IMR-90 (cell line): ENCODE data around the gene CACUL1. TPM values are rescaled to one million over a fixed set of nuclear protein-coding genes. Genes with fewer than 3 reads are reported as not detected.

ENCODE experiments used
- ATAC-seq: fragments of 200-7000 bp; cut with Tn5 transposase; 2 replicates; pipeline ENCODE4 v1.9.1; 2020; ENCODE audit warnings: low read depth, mild to moderate bottlenecking, moderate library complexity
- BruUV-seq: library from RNA; stranded (reverse); fragments of 400-500 nt; replicated peaks from 2 replicates; lab custom pipeline; 2021; lab: Mats Ljungman, UMichigan
- CTCF ChIA-PET: fragments of 300-600 bp; formaldehyde crosslinking; extraction: SDS; loops from one replicate; lab custom pipeline; 2021; ENCODE audit warnings: antibody characterized with exemption; lab: Yijun Ruan, JAX
- POLR2A ChIA-PET: fragments of 300-600 bp; sonication (Branson Sonifier 250); formaldehyde crosslinking; loops from one replicate; lab custom pipeline; 2022; ENCODE audit warnings: antibody characterized with exemption; ENCODE audit not compliant: unreplicated experiment; lab: Charles Lee
- DNase-seq: peaks from one replicate; pipeline ENCODE4 v3.0.0; 2013
- H2AFZ ChIP-seq: replicated peaks from 2 replicates; pipeline ENCODE3; 2013; ENCODE audit warnings: low read length, mild to moderate bottlenecking; ENCODE audit not compliant: poor library complexity
- H2AK5ac ChIP-seq: 2 replicates; pipeline ENCODE4 v1.6.1; 2013; ENCODE audit warnings: low read depth, low read length, inconsistent platforms
- H2AK9ac ChIP-seq: replicated peaks from 2 replicates; pipeline ENCODE3; 2013; ENCODE audit warnings: mild to moderate bottlenecking, low read depth, low read length, moderate library complexity; ENCODE audit not compliant: poor library complexity
- H2BK120ac ChIP-seq: 2 replicates; pipeline ENCODE4 v1.6.1; 2013; ENCODE audit warnings: low read depth, low read length, inconsistent platforms
- H2BK15ac ChIP-seq: 3 replicates; pipeline ENCODE4 v1.6.1; 2013; ENCODE audit warnings: low read depth, low read length, inconsistent platforms
- H2BK20ac ChIP-seq: 2 replicates; pipeline ENCODE4 v1.6.1; 2013; ENCODE audit warnings: low read depth, mild to moderate bottlenecking, inconsistent platforms, low read length, moderate library complexity
- H2BK5ac ChIP-seq: 2 replicates; pipeline ENCODE4 v1.6.1; 2013; ENCODE audit warnings: mild to moderate bottlenecking, low read depth, low read length, inconsistent platforms; ENCODE audit not compliant: poor library complexity, severe bottlenecking
- H3K14ac ChIP-seq: replicated peaks from 2 replicates; pipeline ENCODE4 v1.6.1; 2013; ENCODE audit warnings: low read depth, low read length, inconsistent platforms
- H3K18ac ChIP-seq: 2 replicates; pipeline ENCODE4 v1.6.1; 2013; ENCODE audit warnings: low read depth, low read length, control low read depth
- H3K23ac ChIP-seq: 2 replicates; pipeline ENCODE4 v1.6.1; 2013; ENCODE audit warnings: low read depth, low read length, inconsistent platforms
- H3K27ac ChIP-seq: 2 replicates; pipeline ENCODE4 v1.5.1; 2013; ENCODE audit warnings: mild to moderate bottlenecking, control low read depth, low read length; ENCODE audit not compliant: insufficient read depth
- H3K27me3 ChIP-seq: 2 replicates; pipeline ENCODE4 v1.6.1; 2013; ENCODE audit warnings: low read length; ENCODE audit not compliant: control insufficient read depth, insufficient read depth
- H3K36me3 ChIP-seq: 2 replicates; pipeline ENCODE4 v1.6.1; 2013; ENCODE audit warnings: low read length, mixed read lengths; ENCODE audit not compliant: control insufficient read depth, insufficient read depth
- H3K4ac ChIP-seq: 2 replicates; pipeline ENCODE4 v1.6.1; 2013; ENCODE audit warnings: low read depth, low read length, inconsistent platforms
- H3K4me1 ChIP-seq: 2 replicates; pipeline ENCODE4 v1.6.1; 2013; ENCODE audit warnings: low read length, mixed read lengths; ENCODE audit not compliant: control insufficient read depth, insufficient read depth
- H3K4me2 ChIP-seq: 2 replicates; pipeline ENCODE4 v1.6.1; 2013; ENCODE audit warnings: low read depth, mild to moderate bottlenecking, control low read depth, low read length, moderate library complexity
- H3K4me3 ChIP-seq: 2 replicates; pipeline ENCODE4 v1.5.1; 2013; ENCODE audit warnings: low read depth, mild to moderate bottlenecking, control low read depth, low read length, moderate library complexity; ENCODE audit not compliant: insufficient read depth
- H3K56ac ChIP-seq: 2 replicates; pipeline ENCODE4 v1.6.1; 2013; ENCODE audit warnings: low read length, inconsistent platforms; ENCODE audit not compliant: insufficient read depth; ENCODE audit errors: extremely low read depth
- H3K79me1 ChIP-seq, 2 experiments: 2 replicates each; pipeline ENCODE4 v1.6.1; 2013; ENCODE audit warnings: low read length in 2 of 2, inconsistent platforms in 1 of 2, low read depth in 1 of 2
- H3K9ac ChIP-seq: 2 replicates; pipeline ENCODE4 v1.6.1; 2013; ENCODE audit warnings: low read depth, low read length, control low read depth
- H3K9me1 ChIP-seq: 2 replicates; pipeline ENCODE4 v1.6.1; 2013; ENCODE audit warnings: low read length, inconsistent platforms; ENCODE audit not compliant: insufficient read depth
- H3K9me3 ChIP-seq: 2 replicates; pipeline ENCODE4 v1.6.1; 2013; ENCODE audit warnings: low read length; ENCODE audit not compliant: control insufficient read depth, insufficient read depth
- H4K20me1 ChIP-seq: 2 replicates; pipeline ENCODE4 v1.6.1; 2013; ENCODE audit warnings: low read length, inconsistent platforms; ENCODE audit not compliant: insufficient read depth
- H4K5ac ChIP-seq: 2 replicates; pipeline ENCODE4 v1.6.1; 2013; ENCODE audit warnings: mild to moderate bottlenecking, low read depth, low read length, control low read depth
- H4K8ac ChIP-seq, 2 experiments: 2 replicates each; pipeline ENCODE4 v1.6.1; 2013; ENCODE audit warnings: low read depth in 2 of 2, low read length in 2 of 2, control low read depth in 1 of 2, inconsistent platforms in 1 of 2
- H4K91ac ChIP-seq: 2 replicates; pipeline ENCODE4 v1.6.1; 2013; ENCODE audit warnings: low read depth, low read length, inconsistent platforms; ENCODE audit not compliant: insufficient read depth
- MXI1 ChIP-seq: IDR thresholded peaks from 2 replicates; pipeline ENCODE4 v1.6.1; 2012; ENCODE audit warnings: low read depth, mild to moderate bottlenecking, low read length, moderate library complexity, borderline replicate concordance
- WGBS, 2 experiments: methylation state at CpG; one replicate each; pipeline versions ENCODE4 v1.1.5 to v1.1.7; 2013; ENCODE audit warnings: missing lambda C conversion rate in 2 of 2; ENCODE audit not compliant: insufficient read length in 1 of 2; ENCODE audit errors: extremely low coverage in 2 of 2; 5-methylcytosine and 5-hydroxymethylcytosine counted together
- dilution Hi-C: fragments of 300-500 bp; cut with HindIII; formaldehyde crosslinking; loops from one replicate; pipeline ENCODE4 v1.14.3; 2018; ENCODE audit warnings: low sequenced_read_pairs; ENCODE audit not compliant: unreplicated experiment
- in situ Hi-C: fragments of 300-500 bp; cut with MboI; formaldehyde crosslinking; loops from 3 replicates; pipeline ENCODE4 v1.14.3; 2019; ENCODE audit warnings: low sequenced_read_pairs, inconsistent platforms, mixed read lengths
- intact Hi-C: fragments of 100-400 bp; cut with micrococcal nuclease; formaldehyde crosslinking; loops from 2 replicates; pipeline ENCODE4 v1.10.0; 2022
- polyA plus RNA-seq, 3 experiments: library from polyadenylated mRNA; depleted of rRNA; stranded (reverse); fragments of >200 nt; gene quantifications; 2 replicates each; pipeline ENCODE4 v1.2.3, GENCODE V29; 2012; ENCODE audit warnings: low replicate concordance in 1 of 3
- total RNA-seq: library from RNA; depleted of rRNA; stranded (reverse); fragments of >200 nt; gene quantifications from 2 replicates; pipeline ENCODE4 v1.2.3, GENCODE V29; 2012

The CACUL1 gene
- total and polyA plus RNA-seq, 2 of the 4 experiments (the other 2 are of a cell fraction): 5.3 to 23.5 TPM

DNA sequence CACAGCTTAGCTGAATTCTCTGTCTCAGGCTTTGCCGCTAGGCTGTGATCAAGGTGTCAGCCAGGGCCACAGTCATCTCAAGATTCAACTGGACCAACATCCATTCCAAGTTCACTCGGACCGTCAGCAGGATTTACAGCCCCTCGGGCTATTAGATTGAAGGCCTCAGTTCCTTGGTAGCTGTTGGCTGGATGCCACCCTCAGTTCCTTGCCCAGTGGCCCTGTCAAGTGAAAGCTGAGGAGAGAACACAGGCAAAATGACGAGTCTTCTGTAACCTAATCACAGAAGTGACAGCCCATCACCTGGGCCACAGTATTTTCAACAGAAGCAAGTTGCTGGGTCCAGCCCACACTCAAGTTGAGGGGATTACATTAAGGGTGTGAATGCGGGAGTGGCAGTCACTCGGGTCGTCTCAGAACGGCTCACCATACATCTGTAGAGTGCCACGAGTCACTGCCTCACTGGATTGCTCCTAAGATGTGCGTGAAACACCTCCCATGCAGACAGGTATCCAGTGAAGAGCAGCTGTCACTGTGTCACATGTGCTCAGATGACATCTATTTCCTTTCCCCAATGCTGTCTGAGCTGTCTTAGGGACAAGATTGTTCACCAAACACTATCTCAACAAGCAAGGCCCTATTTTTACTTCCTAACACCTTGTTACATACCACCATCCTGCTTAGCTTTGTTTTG is 80.4 kb downstream of the CACUL1 start:
- 0 out of 2 replicates have a peak, but pooled peaks cover 5% of the 10 kb centered on the region for H3K9me1 ChIP-seq
- H4K8ac ChIP-seq: no peak overlapping the region
- in situ Hi-C loops (no loop called here), dilution Hi-C loops (no loop called here), intact Hi-C loops (no loop called here)
- H2BK120ac ChIP-seq: no peak overlapping the region
- H2AK5ac ChIP-seq: no peak overlapping the region
- H4K91ac ChIP-seq: no peak overlapping the region
- H4K20me1 ChIP-seq: no peaks in the 10 kb centered on the region
- no peak for TF ChIP-seq MXI1
- no peak overlapping the region for H2BK20ac ChIP-seq
- no peak overlapping the region for H3K4me2 ChIP-seq
- no peak overlapping the region for H2BK5ac ChIP-seq
- no peak overlapping the region for H3K14ac ChIP-seq
- no peak overlapping the region for H3K56ac ChIP-seq
- no TSS peak for BruUV-seq
- H3K4ac ChIP-seq: no peak overlapping the region
- H3K27ac ChIP-seq: no peak overlapping the region
- no peak for ATAC-seq
- no peaks in the 10 kb centered on the region for H3K9me3 ChIP-seq
- POLR2A ChIA-PET: no interaction called here
- no peaks in the 10 kb centered on the region for H3K79me1 ChIP-seq
- H3K4me1 ChIP-seq: peaks cover 4% of the 10 kb centered on the region
- H3K27me3 ChIP-seq: no peaks in the 10 kb centered on the region
- WGBS, 2 experiments: 97% methylated on average over 5 of the region's 11 CpGs; no CpG with 5 or more reads in 1 of the 2 experiments
- H3K18ac ChIP-seq: no peak overlapping the region
- no peak overlapping the region for H2AFZ ChIP-seq
- H3K23ac ChIP-seq: no peak overlapping the region
- no peak overlapping the region for H4K5ac ChIP-seq
- H2AK9ac ChIP-seq: no peak overlapping the region
- CTCF ChIA-PET: no interaction called here
- H3K4me3 ChIP-seq: no peak overlapping the region
- DNase-seq: no peak
- H3K9ac ChIP-seq: no peak overlapping the region
- no peak overlapping the region for H2BK15ac ChIP-seq
- H3K36me3 ChIP-seq: peaks cover 9% of the 10 kb centered on the region; the same call in 1 of the 2 replicates
